LHCN-M2 (cell line): Measurements from ENCODE around the gene CDH13. TPM values are rescaled to one million over a fixed set of nuclear protein-coding genes. Genes with fewer than 3 reads are reported as not detected.

Source experiments
- DNase-seq: peaks from one replicate; pipeline ENCODE4 v3.0.0-alpha.2; 2012; ENCODE audit warnings: low read depth
- total RNA-seq: library from RNA; depleted of rRNA; stranded (reverse); fragments of >200 nt; gene quantifications from 2 replicates; pipeline ENCODE4 v1.2.3, GENCODE V29; 2014

CDH13 gene
- total RNA-seq, 1 experiment from 2014 or later = 140 TPM

DNA sequence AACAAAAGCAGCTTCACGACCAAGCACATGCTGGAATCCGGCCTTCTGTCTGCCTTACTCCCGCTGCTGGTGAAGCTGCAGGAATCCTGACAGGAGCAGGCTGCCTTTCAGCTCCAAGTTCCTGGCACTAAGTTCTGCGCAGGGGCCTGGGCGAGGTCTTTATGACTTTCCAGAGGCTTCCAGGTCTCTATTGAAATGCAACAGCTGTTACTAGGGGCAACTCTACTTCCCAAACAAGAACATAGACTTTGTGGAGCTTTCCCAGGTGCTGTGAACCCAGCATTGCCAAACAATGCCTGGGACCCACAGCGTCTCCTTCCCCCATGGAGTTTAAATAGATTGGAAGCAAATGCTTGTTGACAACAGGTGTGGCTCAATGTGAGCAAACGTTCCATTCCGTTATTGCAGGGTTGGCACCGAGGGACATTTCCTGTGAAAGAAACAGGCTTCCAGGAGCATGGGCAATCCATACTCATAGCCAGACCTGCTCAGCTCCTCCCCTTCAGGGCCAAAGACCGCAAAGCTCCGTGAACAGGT is 156.0 kb downstream of the CDH13 start:
- peak; percentile 26 for DNase-seq

DNA sequence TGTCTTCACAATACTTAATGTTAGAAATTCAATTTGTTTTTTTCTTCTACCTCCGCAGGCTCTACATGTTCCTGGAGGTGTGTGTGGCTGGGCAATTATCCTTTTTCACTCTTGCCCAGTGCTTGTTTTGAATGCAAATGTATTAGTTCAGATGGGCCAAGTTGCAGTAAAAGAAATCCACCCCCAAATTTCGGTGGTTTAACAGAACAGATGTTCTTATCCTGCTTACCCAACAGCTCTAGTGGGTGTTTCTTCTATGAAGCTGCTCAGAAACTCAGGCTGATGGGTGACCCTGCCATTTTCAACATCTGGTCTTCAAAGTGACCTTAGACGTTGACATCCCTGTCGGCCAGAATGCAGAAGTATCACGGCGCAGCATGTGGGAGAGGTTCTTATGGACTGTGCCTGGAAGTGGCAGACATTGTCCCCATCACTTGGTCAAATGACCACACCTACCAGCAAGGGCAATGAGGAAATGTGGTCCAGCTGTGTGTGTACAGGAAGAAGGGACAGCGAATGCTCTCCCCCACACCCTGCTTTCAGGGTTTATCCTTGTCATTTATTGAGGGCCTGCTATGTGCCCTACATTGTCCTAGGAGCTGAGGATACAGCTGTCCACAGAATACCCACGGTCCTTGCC is 157.3 kb downstream of the CDH13 start:
- DNase-seq = no peak

DNA sequence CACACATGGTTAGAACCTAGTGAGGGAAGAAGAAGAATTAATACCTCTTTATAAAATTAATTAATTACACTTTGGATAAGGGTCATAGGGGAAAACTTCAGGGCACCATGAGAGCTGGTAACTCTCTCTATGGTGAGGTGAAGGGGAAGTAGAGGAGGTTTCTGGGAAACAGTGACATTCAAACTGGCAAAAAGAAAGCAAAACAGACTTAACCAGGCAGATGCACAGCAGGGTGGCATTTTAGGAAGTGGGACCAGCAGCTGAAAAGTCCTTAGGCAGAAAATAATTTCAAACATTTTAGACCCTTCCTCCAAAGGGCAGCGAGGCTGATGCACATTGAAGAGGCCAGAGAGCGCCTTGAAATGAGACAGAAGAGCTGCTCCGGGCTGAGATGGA is 157.8 kb downstream of the CDH13 start:
- DNase-seq = no peak

DNA sequence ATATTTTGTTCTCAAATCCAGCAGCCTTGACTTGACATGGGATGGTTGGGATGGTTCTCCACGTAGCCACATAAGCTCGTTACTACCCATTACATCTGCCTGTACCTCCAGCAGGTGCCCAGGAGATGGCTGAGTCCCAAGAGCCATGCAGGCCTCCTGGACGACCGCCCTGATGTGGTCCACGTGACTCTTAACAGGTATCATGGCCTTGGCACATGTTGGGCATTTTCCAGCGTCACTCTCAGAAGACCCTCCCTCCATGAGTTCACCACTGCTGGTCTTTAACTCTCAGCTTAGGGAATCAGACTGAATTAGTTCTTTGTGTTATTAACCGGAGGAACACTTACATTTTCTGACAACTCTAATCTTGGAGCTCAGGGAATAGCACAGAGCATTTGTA is 161.5 kb downstream of the CDH13 start:
- no peak for DNase-seq

DNA sequence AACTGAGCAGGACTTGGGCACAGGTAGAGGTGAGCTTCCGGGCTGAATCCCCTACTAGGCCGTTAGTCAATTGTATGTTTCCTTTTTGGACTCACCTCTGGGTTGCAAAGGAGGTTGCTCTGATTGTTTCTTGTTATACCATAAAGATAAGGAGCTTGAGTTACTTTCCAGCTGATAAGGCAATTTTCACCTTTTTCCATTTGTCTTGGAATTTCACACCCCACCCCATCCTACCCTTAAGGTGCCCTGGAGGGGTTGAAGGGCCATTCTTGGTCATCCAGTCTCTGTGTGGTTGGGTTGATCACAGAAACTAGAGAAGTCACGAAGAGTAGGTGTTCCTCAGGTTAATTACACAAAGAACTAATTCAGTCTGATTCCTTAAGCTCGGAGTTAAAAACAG is 162.2 kb downstream of the CDH13 start:
- DNase-seq = no peak

DNA sequence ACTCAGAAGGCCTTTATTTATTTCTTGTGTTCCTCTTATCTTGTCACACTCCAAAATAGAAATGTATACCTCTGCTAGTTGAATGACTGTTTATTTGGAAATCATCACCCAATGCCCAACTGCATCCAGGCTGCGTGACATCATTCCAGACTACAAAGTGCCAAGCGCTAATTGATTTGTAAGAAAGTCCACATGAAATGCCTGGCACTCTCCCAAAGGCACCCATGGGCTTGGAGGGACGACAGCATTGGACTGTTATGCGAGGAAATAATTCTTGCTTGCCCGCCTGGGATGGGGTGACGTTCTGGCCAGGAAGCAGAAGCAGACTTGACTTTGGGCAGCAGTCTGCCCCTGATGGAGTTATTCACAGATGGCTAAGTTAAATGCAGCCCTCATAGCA is 165.9 kb downstream of the CDH13 start:
- DNase-seq = no peak

DNA sequence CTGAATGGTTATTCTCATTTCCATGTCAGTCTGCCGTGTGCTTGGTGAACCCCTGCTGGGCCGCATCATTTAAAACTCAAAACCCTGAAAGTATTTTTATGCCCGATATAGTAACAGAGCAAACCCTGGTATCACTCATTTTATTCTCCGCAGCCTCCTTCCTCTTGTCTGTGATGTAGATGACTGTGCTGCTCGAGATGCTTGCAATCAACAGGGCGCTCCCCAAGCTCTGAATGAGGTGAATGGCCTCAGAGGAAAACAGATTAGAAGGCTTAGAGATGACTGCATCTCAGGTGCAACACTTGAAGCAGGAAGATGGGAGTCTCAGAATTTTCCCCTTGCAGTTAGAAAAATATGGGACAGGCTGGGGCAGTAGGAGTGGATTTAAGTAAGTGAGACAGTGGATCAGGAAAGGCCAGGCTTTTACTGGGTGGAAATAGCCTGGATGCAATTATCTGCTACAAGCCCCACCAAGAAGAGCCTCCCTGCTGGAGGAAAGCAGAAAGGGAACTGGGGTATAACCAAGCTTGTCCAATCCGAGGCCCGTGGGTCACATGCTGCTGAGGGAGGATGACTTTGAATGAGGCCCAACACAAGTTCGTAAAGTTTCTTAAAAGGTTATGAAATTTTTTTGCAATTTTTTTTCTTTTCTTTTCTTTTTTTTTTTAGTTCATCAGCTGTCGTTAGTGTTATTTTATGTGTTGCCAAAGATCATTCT is 166.9 kb downstream of the CDH13 start:
- no peak for DNase-seq

DNA sequence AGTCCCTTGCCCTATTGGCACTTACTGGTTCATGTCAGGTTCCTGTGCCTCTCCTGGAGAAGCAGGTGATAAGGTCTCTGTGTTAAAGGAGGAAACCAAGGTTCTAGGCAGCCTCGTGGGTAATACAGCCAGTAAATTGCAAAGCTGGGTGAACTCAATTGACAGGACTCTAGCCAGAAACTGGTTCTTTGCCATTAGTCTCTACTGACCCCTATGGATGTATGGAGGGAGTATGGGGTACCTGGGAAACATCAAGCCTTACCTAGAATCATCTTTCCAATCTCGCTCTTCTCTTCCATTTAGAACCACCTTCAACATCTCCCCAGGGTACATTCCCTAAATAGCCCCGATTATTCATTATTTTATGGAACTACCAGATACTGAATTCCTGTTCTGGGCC is 169.3 kb downstream of the CDH13 start:
- DNase-seq = no peak

DNA sequence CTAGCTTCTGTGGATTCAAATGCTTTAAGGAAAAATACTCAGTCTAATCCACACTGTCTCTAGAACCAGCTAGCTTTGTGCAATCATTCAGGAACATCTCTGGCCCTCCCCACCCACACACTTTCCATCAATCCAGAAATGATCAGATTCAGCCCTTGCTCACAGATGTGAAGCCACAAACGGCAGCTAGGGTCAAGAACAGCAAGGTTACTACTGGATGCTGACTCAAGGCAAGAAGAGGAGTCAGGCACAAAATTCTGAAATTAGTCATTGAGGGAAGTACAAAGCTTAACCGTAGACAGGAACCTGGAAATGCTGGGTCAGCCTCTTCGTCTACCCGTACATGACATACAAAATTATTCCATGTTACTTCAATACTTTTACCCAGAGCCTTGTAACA is 174.6 kb downstream of the CDH13 start:
- DNase-seq = peak; percentile 34

DNA sequence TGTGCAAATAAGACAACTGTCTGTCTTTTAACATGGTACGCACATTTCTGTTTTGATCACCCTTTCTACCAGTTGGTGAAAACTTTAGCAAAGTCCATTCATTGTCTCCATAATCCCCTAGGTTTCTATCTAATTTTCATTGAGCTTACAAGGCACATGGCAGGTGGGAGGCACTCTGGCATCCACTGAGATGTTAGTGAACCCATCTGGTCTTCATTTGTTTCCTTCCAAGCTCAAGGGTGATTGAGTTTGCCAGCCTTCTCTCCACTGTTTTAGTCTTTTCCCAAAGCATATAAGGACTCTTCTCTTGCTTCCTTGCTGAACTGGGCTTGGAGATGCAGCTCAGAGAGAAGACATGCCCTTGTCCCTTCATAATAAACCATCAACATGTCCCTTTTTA is 179.1 kb downstream of the CDH13 start:
- DNase-seq = no peak

DNA sequence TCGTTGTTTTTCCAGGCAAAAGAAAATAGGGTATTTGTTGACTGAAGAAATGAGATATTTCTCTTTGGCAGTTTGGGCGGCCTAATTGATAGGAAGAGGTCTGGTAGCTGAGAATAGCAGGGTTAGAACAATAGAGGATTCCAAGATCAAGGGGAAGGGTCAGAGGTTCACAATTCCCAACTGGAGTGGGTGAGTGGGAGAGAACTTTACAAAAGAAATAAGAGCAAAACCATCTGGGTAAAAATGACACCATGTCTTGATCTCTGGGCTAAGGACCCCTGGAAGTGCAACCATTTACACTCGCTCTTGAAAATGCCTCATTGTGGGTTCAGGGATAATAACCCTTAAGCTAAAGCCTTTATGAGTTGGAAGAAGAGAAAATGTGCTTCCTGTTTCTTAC is 180.5 kb downstream of the CDH13 start:
- no peak for DNase-seq

DNA sequence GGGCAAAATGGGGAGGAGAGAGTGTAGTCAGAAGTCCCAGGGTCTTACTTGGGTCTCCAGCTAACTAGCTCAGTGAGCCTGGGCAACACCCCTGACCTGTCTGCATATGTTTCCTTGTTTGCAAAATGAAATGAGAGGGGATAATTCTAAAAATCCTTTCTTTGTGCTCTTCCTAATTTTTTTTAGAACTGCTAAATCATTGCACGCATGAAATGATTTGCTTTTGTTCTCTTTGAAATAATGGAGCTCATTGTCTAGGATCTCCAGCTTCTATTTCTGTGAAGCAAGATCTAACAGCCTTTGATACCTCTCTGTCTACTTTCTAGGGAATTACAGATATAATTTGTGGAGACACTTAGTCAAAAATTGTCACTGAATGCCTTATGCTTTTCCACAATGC is 181.3 kb downstream of the CDH13 start:
- no peak for DNase-seq

DNA sequence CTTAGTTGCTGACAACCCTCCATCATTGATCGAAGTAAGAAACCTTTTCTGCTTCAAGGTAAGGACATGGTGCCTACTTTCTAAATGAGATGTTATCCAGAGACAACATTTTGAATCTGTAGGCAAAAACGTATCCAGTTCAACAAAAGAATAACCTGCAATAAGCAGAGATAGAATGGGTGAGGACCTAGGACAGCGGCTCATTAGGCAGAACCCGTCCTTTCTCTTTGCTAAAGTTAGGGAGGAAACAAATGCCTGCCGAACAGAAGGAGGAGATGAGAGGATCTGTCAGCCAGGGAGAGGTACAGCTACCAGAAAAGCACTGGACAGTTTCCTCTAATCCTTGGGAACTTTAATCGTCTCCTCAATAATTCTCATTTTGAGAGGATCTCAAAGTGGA is 183.3 kb downstream of the CDH13 start:
- DNase-seq = no peak

DNA sequence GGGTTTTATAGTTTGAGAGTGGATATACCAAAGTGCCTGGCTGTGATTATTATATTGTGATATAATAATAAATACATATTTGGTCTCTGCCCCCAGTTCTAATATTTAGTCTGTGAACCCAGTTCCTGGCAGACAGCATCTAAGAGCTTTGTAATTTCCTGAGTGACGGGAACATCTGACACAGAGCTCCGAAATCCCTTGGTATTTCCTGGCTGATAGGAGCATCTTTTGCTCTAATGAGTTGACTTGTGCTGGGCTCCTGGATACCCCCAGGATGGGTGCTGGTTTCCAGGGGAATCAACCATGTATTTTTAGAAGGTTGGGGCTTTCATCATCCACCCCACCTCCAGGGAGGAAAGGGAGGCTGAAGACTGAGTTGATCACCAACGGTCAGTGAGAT is 187.3 kb downstream of the CDH13 start:
- no peak for DNase-seq

DNA sequence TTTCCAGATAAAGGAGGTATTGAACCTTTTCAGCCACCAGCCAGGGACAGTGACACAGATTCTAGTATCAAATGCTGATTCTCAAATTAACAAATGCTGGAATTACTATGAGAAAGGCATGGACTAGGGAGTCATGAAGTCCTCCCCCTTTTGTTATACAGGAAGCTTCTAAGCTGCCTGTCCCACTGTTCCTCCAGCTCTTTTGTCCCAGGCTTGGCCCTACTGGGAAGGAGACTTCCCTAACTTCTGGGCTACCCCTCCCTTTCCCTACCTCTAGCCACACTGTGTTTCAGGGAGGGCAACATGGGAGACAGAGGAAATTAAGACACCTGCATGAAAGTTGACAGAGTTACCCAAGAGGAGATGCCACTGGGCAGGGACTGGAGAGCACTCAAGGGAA is 192.5 kb downstream of the CDH13 start:
- no peak for DNase-seq

DNA sequence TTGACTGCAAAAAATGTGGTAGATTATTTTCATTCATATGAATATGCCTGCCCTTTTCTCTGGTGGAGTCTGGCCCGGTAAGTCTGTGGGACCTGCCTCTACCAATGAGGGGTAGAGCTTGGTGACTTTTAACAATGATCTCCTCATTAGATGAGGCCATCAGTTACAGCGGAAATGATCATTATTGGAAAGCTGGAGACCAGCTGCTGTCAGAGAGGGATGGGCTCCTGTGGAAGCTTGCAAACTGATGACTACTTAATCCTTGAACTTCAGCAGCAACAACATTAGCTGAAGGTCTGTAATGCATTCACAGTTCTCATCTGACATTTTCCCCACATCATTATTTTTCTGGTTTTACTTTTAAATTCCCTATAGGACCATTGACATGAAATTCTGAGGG is 194.1 kb downstream of the CDH13 start:
- no peak for DNase-seq

DNA sequence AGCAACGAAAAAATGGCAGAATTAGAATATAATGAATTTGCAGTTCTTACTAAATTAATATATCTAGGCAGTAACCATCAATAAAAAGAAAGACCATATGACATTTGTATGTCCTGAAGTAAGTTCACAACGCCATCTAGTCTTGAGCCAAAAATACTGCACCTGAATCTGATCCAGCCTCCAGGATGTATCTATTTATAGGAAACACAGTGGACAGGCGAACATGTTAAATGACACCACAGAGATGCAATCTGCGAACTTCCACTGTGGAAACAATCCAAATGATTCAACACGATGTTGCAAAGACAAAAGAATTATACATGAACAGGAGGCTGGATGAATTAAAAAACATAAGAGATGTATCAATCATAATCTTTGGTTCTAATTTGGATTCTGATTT is 197.6 kb downstream of the CDH13 start:
- peak; percentile 28 for DNase-seq

DNA sequence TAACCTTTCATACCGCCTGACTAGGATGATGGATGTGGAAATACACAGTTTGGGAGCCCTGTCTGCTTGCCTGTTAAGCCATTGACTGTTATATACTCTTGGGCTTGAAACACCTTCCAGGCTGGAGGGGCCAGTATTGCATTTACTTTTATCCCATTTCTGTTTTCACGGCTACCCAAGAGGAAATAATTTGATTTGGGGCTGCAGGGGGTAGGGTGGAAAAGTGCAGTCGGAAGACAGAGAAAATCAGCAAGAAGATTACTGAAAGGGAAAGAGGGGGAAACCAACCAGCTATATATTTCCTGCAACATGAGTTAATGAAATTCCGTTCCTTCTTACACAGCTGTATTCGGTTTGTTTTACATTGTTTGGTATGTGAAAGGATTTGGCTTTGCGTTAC is 202.5 kb downstream of the CDH13 start:
- DNase-seq = no peak

DNA sequence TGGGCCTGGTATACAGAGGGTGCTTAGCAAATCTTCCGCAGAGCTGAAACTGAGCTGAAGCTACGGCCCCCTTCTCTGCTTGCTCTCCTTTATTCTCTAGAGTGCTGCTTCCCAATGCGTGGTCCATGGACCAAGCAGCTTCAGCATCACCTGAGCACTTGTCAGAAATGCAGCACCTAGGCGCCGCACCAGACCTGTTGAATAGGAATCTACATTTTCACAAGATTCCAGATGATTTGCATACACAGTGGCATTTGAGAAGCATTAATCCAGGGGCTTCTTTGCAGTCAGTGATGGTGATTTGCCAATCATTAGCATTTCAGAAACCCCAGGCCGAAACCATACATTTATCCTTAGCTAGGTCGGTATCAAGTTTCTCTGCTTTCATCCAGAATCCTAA is 204.2 kb downstream of the CDH13 start:
- no peak for DNase-seq

DNA sequence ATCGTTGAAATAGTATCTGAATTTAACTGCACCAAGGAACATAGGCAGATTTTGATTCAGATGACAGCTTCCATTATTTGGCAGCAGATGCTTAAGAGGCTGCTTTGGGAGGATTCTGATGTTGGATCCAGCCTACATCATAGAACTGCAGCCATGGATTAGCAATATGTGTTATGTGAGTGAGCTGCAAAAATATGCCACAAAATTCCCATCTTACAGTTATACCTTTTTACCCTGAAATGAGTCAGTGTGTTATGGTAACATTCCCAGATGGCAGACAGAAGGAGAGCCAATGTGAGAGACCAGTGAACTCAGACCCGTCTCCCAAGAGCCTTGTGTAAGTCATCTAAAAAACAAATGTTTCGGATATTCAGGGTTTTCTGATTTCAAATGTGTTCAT is 206.1 kb downstream of the CDH13 start:
- DNase-seq = peak; percentile 65

DNA sequence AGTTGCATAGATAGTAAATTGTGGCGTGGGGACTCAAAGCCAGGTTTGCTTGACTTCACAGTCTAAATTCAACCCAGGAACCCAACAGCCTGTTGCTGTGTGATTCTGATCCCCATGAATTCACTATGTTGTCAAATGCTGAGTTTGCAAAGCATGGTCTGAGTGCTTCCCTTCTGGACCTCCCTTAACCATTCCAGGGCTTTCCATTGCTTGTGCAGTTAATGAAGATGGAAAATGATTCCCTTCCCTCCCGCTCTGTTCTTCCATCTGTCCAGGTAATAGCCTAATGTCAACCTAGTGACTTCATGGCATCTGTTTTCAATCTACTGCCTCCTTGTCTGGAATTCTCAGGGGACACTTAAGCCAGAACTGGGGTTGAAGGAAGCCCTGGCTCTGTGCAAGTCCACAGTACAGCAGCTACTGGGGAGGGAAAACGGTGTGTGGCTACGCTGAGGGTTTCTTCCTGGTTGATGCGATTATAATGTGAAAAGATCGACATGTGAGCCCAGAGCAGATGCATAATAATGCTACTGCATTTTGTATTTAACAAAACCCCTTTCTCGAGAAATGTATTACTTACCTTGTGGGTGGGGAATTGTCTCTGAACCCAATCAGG is 206.7 kb downstream of the CDH13 start:
- DNase-seq = no peak

DNA sequence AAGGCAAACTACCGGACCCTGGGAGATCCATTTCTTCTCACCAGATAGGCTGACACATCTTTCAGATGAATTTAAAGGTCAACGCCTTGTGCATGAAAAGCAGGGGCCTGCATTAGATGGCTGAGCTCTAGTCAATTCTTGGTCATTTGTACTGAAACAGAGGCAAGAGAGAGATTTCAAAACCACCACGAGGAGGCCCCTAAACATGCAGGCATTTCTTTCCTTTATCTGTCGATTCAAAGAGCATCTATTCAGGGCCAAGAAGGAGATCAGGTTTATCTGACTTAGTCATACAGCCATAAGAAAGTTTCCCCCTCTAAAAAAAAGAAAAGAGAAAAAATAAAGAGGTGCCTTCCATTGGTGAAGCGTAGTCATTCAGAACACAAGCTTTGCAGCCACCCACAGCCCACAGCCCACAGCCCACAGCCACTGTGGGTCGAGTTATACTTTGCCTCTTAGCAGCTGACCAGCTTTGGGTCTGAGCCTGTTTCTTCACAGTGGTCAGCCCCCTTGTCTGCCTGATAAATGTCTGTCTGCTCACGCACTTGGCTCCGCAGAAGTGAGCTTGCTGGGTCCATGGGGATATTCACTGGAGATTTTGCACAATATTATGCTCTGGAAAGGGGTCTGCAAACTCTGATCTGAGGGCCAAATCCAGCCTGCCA is 207.5 kb downstream of the CDH13 start:
- DNase-seq = no peak
